Stimulated activated CD8-positive, alpha-beta memory T cell treated with anti-CD3 and anti-CD28 coated beads, Interleukin-15, amount 100 ng/mL, for 48 hours (primary cell): ENCODE data around the gene TMEM100.

Source experiments
- DNase-seq, 2 donors: peaks; one replicate each; pipeline ENCODE4 v3.0.0-alpha.2; 2020; ENCODE audit warnings: low read depth in 2 of 2

Gene TMEM100

DNA sequence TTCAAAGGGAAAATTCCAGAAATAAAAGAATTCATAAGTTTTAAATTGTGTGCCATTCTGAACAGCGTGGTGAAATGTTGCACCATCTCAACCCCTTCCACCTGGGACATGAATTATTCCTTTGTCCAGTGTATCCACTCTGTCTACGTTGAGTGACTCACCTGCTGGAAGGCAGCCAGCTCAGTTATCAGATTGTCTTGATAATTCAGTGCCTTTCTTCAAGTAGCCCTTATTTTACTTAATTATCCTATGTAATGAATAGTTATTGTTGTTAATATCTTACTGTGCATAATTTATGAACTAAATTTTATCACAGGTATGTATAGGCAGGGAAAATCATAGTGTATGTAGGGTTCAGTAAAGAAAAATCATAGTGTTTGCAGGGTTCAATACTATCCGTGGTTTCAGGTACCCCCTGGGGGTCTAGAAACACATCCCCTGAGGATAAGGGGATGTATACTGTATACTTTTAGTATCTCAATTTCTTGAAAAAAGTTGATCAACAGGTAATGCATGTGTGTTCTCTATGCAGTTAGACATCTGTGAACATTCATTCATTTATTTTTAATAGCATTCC, 20.5 kb upstream of the TMEM100 start:
- no peak for DNase-seq

GRCh38 chr17:55742272-55743102, 19.8 kb upstream of the TMEM100 start:
- no peak for DNase-seq

GRCh38 chr17:55741356-55741700, 18.7 kb upstream of the TMEM100 start:
- DNase-seq = no peak

- DNase-seq = no peak
These were observed 18.1 kb upstream of the TMEM100 start for GRCh38 chr17:55740511-55741355.

DNA sequence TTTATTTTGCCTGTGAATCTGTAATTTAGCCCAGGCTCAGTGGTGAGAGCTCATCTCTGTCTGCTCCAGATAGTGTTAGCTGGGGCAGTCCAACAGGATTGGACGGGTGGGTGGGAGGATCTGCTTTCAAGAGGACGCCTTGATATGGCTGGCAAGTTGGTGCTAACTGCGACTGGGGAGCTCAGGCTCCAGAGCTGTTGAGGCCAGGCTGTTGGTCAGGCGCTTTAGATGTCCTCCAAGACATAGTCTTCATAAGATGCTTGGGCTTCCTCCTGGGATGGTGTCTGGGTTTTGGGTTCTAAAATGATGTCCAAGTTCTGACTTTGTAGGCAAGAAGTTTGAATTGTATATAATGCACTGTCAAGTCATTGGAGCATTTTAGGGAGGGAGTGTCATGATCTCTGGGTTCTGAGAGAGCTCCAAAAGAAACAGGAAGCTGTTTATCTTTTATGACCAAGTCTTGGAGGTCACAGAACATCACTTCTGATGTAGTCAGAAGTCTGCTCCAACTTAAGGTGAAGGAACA, 15.4 kb upstream of the TMEM100 start:
- DNase-seq = no peak

GRCh38 chr17:55735731-55736405, 13.2 kb upstream of the TMEM100 start:
- DNase-seq = no peak

DNA sequence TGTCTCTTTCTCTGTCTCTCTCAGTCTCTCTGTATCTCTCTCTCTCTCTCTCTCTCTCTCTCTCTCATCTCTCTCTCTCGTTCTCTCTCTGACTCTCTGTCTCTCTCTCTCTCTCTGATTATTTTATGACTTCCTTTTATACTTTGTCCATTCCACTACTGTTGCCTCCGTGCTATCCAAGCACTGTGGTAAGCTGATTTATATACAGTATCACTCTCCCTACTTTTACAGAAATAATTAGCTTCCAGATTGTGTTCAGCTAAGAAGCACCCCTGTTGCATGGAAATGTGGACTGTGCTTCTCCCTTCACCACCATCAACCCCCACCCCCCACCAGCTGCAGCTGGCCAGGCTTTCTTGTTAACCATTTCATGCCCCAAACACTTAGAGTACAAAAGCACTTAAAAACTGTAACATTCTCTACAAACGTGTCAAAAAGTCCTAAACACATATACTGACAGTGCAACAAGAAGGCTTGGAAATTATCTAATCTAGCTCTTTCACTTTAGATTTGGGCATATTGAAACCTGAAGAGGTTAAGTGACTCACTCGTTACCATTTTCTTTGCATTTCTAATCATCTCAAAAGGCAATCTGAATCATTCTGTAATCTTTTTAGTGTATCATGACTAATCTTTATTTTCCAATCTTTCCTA, 11.6 kb upstream of the TMEM100 start:
- DNase-seq = no peak

GRCh38 chr17:55731586-55732250, 9.1 kb upstream of the TMEM100 start:
- DNase-seq = no peak

DNA sequence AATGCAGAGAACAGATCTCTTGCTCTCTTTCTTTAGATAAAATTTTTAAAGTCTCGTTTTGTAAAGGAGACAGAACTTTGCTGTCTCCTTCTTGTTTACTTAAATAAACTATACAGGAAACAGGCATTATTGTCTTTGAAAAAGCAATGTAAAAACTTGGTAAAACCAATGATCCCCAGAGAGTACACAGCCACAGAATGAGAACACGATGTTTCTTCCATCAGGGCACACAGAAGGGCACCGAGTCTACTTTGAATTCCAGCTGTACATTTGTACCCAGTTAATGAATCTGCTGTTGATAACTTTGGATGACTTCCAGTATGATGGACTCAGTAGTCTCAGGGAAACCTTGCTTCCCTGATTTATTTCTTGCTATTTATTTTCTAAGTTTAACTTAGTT, 8.1 kb upstream of the TMEM100 start:
- DNase-seq = no peak

DNA sequence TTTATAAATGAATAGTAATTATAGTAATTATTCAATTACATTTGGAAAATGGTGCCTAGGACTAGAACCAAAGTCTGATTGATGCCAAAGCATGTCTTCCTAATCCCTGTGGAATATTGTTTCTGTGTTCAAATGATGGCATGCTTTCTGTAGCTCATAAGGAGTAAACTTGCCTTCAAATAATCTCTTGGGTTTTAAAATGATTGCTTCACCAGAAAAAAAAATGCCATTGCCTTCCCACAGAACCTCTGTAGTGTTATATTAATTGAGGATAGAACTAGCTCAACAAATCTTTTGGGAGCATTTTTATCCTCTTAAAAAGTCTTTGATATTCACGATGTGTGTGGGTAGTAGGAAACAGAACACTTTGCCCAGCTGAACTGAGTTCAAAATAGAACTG, 7.7 kb upstream of the TMEM100 start:
- no peak for DNase-seq

- no peak for DNase-seq
These were observed 6.8 kb upstream of the TMEM100 start for GRCh38 chr17:55729484-55729883.

- no peak for DNase-seq
These were observed 6.2 kb upstream of the TMEM100 start for GRCh38 chr17:55728833-55729232.

- no peak for DNase-seq
These were observed 5.7 kb upstream of the TMEM100 start for GRCh38 chr17:55728361-55728760.

DNA sequence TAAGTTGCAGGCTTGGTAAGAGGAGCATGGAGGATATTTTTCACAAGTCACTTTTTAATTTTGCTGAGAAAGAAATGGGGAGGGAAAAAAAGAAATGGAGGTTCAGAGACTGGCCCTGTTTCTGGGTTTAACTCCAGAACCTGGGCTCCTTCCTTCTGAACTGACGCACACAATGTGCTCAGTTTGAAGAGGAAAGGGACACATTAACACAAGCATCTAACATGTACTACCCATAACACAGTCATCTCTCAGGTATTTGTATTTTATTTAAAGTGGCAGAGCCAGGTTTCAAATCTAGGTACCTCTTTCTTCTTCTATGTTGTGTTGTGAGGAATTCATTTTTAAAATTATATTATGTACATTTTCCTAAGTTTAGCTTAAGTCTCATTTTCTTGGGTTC, 5.3 kb upstream of the TMEM100 start:
- no peak for DNase-seq

DNA sequence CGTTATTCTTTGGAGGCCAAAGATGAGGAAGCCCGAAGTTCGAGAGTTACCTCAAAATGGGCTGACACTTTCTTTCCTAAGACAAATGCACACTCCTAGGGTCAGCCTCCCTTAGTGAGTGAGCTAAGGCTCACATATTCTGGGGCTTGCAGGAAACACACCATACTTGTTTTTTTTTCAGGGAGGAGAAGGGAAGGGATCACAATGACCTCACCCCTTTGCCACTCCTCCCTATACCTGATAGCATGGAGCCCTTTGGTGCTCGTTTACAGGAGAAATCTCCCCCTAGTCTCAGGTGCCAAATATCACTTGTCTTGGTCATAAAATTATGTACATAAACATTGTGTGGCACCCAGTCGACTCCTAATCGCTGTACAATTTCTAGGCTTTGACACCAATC, 4.6 kb upstream of the TMEM100 start:
- no peak for DNase-seq

DNA sequence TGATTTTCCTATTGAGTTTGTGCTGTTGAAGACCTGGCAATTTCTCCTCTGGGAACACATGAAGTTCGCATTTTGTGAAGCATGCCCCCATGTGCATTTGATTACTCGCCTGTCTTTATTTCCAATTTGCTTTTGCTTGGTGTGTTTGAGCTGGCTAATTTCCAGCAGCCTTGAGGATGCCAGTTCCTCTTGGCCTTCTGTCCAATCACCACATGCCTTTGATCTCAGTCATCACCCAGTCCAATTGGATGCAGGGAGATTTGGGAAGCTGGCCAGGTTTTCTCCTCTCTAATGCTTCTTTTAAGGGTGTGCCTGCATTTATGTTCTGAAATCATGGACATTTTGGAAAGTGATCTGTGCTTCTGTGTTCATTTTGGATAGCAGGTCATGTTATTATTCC, 3.8 kb upstream of the TMEM100 start:
- DNase-seq = no peak

DNA sequence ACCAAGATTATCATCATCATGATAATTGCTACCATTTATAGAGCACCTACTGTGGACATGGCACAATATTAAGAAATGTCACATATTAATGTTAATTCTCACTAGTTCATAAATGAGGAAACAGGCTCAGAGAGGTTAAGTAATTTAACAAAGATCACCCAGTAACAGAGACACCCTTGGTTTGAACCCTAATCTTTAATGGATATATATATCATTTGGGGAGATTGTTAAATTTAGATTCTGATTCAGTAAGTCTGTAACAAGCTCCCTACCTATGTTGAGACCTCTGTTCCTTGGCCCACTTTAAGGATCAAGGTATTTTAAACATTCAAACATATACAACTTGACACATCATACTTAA, 804 bp upstream of the TMEM100 start:
- no peak for DNase-seq

GRCh38 chr17:55722016-55722736, 488 bp downstream of the TMEM100 start:
- no peak for DNase-seq

DNA sequence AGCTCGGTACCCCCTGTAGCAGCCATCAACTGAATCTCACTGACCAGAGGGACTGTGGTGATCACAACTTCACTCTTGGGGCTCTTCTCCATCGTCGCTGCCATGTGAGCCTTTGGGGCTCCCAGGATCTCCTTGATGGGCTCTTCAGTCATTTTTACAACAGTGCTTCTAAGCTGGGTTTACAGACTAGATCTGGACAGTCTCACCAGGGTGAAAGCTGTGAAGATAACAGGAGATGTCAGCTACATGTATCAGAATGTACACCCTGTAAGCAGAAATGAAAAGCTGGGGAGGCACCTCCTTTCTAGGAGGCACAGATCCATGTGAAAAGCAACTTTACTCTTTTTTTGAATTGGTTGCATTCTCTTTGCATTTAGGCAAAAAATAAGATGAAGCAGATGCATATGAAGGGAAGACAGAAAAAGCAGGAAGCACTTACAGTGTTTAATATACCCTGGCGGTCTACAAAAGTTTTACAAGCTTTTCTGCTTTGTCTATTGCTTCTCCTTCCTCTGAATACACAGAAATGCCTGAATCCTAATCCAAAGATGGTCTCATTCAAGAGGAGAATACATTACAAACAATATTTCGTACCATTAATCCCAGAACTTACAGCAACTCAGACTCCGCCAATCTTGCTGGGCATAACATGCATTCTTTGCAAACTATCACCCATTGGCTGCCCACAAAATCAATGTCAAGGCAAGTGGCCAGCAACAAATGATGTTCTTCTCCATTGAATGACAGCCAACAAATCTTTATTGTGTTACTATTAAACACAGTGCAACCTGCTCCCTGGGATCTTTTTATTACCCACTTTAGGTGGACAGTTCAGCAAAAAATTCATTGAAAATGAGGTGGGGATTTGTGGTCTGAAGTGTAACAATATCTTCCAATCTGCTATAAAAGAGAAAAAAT, 1.5 kb downstream of the TMEM100 start:
- no peak for DNase-seq
